Stimulated activated CD4-positive, alpha-beta T cell treated with anti-CD3 and anti-CD28 coated beads, Interleukin-1b, Interleukin-23, amount 100 ng/mL, for 48 hours (primary cell): ENCODE measurements around the gene GPRC5A.

Source experiments
- DNase-seq: peaks from one replicate; pipeline ENCODE4 v3.0.0-alpha.2; 2020

GPRC5A gene

DNA sequence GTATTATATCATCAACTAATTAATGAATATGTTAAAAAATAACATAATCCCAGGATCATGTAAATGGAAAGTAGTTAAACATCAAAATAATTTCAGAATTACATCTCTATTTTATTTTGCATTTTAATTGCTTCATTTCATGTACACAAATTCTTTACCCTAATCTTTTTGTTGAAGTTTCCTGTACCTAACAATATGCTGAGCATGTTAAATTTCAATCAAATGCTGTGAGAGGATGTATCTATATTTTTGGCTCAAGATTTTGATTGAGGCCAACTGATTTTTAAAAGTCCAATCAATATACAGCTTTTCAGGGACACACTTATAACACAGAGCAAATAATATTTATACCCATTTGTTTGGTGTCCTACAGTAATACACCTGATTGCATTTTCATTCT lies 54.2 kb downstream of the GPRC5A start:
- DNase-seq, result no peak

- DNase-seq, result no peak
These were observed 55.5 kb downstream of the GPRC5A start for GRCh38 chr12:12946686-12947355.

- no peak for DNase-seq
These were observed 56.5 kb downstream of the GPRC5A start for GRCh38 chr12:12947902-12948301.

DNA sequence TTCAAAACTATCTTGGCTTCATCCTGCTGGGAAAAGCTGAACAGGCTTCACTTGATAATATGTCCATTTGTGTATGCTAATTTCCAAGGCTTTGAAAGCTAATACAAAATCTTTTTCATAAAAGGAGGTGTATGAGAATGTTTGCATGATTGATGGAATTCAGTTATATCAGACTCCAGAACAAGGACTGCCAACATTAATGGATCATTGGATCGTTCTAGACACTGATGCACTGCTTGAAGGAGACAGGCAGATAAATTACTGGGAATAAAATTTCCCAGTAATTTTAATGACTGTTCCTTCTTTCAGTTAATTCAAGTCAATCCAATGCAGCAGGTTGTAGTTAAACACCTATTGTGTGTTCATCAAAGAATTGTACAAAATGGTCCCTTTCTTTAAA lies 60.1 kb downstream of the GPRC5A start:
- DNase-seq, result no peak

GRCh38 chr12:12952036-12952435 lies 60.7 kb downstream of the GPRC5A start, which contains the start of gene GPRC5D:
Gene GPRC5D, minus strand, starts transcription at chr12:12952170. Its CDS starts 1,786 bp downstream, at chr12:12950384.
- no peak for DNase-seq

DNA sequence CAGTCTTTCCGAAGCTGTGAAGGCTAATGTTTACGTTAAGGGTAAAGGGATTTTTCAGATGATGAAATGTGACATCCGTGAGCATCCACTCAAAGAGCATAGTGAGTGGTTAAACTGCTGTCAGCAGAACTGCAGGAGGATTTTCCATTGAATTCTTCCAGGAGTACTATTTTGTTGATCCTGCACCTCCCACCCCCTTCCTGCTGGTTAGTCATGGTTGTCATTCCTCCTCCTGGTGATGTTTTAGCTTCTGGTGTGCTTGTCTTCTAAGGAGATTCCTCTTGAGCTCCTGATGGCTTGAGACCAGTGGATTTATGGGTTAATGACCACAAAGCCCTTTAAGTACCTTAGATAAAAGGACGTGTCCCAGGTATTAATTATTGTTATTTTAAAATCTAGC lies 63.0 kb downstream of the GPRC5A start:
- DNase-seq, result no peak

DNA sequence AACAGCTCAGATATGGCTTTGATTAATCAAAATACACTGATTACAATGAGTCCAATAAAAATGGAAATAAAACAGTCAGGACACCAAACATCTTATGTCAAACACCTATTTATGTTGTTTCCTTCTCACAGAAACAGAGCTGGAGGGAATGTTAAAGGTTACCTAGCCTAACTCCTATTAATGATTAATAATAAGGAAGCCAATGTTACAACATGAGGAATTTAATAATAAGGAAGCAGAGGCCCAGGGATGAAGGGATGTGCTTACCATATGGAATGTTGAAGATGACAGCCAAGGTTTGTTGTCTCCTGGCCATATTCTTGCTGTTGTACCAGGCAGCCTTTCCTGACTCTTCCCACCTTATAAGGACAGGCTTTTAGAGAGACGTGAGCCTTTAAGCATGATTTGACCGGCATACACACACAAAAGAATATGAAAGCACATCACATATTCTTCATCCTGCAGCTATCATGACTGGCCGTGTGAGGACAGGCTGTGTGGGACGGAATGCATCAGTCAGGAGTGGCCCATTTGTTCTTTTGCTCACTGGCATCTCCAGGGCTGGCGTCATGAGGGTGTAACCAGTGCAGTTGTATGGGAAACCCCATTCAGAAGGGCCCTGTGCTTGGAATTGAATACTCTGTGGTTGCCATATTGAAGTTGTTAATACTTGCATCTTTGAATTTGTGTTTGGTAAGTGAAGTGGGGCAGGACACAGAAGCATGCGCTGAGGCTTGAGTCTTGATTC lies 63.7 kb downstream of the GPRC5A start:
- DNase-seq, result no peak

DNA sequence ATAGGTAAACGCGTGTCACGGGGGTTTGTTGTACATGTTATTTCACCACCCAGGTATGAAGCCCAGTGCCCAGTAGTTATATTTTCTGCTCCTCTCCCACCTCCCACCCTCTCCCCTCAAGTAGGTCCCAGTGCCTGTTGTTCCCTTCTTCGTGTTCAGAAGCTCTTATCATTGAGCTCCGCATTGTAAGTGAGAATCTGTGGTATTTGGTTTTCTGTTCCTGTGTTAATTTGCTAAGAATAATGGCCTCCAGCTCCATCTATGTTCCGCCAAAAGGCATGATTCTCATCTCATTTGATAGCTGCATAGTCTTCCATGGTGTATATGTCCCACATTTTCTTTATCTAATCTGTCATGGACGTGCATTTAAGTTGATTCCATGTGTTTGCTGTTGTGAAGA lies 67.5 kb downstream of the GPRC5A start:
- no peak for DNase-seq

DNA sequence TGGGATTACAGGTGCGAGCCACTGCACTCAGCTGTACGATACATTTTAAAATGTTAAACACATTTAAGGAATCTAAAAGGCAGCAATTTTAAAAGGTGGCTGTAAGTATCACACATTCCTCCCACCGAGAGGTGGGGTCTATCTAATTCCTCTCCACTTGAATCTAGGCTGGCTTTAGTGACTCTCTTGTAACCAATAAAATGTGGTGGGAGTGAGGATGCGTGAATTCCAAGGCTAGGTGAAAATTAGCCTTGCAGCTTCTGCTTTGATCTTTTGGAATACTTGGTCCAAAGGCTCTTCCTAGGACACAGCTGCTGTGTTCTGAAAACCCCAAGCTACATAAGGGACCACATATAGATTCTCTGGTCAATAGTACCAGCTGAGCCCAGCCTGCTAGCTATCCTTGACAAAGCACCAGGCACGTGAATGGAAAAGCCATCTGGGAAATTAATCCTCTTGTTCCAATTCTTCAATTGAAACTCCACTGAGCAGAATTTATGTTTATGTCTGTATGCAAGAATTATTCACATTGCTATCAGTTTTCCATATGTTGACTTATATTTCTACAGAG lies 69.4 kb downstream of the GPRC5A start:
- no peak for DNase-seq

DNA sequence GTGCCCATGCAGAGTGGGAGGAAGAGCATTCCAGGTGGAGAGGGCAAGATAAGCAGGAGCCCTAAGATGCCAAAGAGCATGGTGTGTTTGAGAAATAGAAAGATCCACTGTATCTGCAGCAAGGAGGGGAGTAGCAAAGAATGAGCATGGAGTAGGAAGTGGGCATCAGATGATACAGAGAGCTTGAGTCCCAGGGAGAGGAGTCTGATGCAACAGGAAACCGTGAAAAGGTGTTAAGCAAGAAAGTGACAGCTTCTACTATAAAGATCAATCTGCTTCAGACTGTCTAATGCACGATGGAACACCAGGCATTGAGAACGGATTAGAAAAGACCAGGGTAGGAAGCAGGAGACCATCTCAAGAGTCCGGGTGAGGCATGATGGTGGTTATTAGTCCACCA lies 72.9 kb downstream of the GPRC5A start:
- DNase-seq, result no peak

DNA sequence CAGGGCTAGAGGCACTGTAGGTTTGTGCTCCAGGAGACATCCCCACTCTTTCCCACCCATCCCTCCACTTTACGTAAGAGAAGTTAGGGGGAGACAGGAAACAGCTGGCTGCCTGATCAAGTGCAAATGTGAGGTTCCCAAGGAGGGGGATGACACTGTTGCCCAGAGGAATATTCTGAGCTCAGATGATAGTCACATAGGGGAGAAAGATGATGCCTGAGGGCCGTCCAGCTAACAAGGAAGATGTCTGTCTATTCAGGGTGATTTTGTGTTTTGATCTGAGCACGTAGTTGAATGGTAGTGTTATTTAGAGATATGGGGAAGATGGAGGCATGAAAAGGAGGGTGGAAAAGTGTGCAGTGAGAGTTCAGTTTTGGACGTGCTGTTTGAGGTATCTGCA lies 74.5 kb downstream of the GPRC5A start:
- no peak for DNase-seq
